Right atrium auricular region (tissue), 2 donors: Measurements from ENCODE around the gene KRTAP29-1. TPM values are rescaled to one million over a fixed set of nuclear protein-coding genes. Genes with fewer than 3 reads are reported as not detected.
"Not testable (repeated sequence)": the region's sequence is repeated elsewhere in the genome, so short reads cannot be mapped to it uniquely, and the experiment has no call there.

Source experiments
- DNase-seq: peaks from one replicate; pipeline ENCODE4 v3.0.0-alpha.2; 2019; ENCODE audit warnings: low spot score
- H3K27ac ChIP-seq, 2 donors: fragments of 200-600 bp; sonication (generic); 1 replicate in 1 of 2; 2 replicates in 1 of 2; pipeline ENCODE4 v1.5.1; 2016 to 2019
- H3K27me3 ChIP-seq, 2 donors: fragments of 200-600 bp; sonication (generic); one replicate each; pipeline versions ENCODE4 v1.5.1 to v1.6.0; 2017 to 2019
- H3K36me3 ChIP-seq: fragments of 200-600 bp; sonication (generic); one replicate; pipeline ENCODE4 v1.5.1; 2016
- H3K4me1 ChIP-seq, 2 donors: fragments of 200-600 bp; sonication (generic); one replicate each; pipeline versions ENCODE4 v1.5.1 to v1.6.0; 2017 to 2019
- H3K4me3 ChIP-seq, 2 donors: fragments of 200-600 bp; sonication (generic); 1 replicate in 1 of 2; 2 replicates in 1 of 2; pipeline ENCODE4 v1.5.1; 2017 to 2019; ENCODE audit warnings: mild to moderate bottlenecking in 1 of 2, moderate library complexity in 1 of 2
- H3K9me3 ChIP-seq, 2 donors: fragments of 200-600 bp; sonication (generic); one replicate each; pipeline ENCODE4 v1.5.1; 2019
- total RNA-seq, 2 donors: library from RNA; depleted of rRNA; stranded (reverse); fragments of >200 nt; gene quantifications; one replicate each; pipeline ENCODE4 v1.1.0, GENCODE V29; 2016
- TF ChIP-seq, protein P1 (sequence below), 2 donors: fragments of 200-600 bp; sonication (generic); IDR thresholded peaks; one replicate each; pipeline ENCODE4 v1.5.1; 2019; ENCODE audit warnings: antibody characterized with exemption in 2 of 2

KRTAP29-1 gene
- total RNA-seq, 2 donors from 2014 or later: not detected

- DNase-seq: no peak
- H3K9me3 ChIP-seq: no peaks in the 10 kb centered on the region
- no peak overlapping the region for H3K4me3 ChIP-seq
- H3K27me3 ChIP-seq: no peaks in the 10 kb centered on the region
- H3K36me3 ChIP-seq: no peaks in the 10 kb centered on the region
- no peak overlapping the region for H3K27ac ChIP-seq
- TF ChIP-seq, protein P1, sequence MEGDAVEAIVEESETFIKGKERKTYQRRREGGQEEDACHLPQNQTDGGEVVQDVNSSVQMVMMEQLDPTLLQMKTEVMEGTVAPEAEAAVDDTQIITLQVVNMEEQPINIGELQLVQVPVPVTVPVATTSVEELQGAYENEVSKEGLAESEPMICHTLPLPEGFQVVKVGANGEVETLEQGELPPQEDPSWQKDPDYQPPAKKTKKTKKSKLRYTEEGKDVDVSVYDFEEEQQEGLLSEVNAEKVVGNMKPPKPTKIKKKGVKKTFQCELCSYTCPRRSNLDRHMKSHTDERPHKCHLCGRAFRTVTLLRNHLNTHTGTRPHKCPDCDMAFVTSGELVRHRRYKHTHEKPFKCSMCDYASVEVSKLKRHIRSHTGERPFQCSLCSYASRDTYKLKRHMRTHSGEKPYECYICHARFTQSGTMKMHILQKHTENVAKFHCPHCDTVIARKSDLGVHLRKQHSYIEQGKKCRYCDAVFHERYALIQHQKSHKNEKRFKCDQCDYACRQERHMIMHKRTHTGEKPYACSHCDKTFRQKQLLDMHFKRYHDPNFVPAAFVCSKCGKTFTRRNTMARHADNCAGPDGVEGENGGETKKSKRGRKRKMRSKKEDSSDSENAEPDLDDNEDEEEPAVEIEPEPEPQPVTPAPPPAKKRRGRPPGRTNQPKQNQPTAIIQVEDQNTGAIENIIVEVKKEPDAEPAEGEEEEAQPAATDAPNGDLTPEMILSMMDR (IDR thresholded peaks at IDR 0.05): no peak
- H3K4me1 ChIP-seq: no peaks in the 10 kb centered on the region
Measured at GRCh38 chr17:41278176-41278955, 24.3 kb downstream of the KRTAP29-1 start.

GRCh38 chr17:41275648-41276190 lies 26.9 kb downstream of the KRTAP29-1 start, which contains the start of gene KRTAP9-7:
TSS of gene KRTAP9-7 (plus strand) at chr17:41275698. CDS start at chr17:41275698, 0 bp downstream.
- DNase-seq, H3K36me3 ChIP-seq, H3K27ac ChIP-seq, H3K4me3 ChIP-seq, H3K27me3 ChIP-seq, H3K4me1 ChIP-seq, H3K9me3 ChIP-seq: not testable (repeated sequence)

DNA sequence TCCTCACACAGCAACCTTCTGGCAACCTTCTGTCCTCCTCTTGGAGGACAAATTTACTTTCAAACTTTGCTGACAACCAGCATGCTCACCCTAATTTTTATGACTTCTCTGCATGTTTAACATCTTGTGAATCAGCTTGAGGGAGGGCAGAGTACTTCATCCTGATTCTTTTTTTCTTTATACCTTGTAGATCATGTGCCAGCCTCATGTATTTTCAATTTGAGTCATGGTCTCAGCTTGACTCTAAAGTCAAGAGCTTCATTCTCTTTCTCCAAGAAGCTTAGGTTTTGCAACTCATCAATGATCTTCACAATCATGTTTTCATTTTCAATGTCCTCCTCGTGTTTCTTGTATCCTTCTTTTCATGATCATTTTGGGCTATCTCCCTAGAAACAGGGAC lies 30.8 kb downstream of the KRTAP29-1 start:
- no peak overlapping the region for H3K27ac ChIP-seq
- H3K4me3 ChIP-seq: no peak overlapping the region
- H3K36me3 ChIP-seq: no peaks in the 10 kb centered on the region
- H3K9me3 ChIP-seq: no peaks in the 10 kb centered on the region
- no peak for DNase-seq
- no peaks in the 10 kb centered on the region for H3K4me1 ChIP-seq
- TF ChIP-seq, protein P1 (IDR thresholded peaks at IDR 0.05): no peak
- no peaks in the 10 kb centered on the region for H3K27me3 ChIP-seq

DNA sequence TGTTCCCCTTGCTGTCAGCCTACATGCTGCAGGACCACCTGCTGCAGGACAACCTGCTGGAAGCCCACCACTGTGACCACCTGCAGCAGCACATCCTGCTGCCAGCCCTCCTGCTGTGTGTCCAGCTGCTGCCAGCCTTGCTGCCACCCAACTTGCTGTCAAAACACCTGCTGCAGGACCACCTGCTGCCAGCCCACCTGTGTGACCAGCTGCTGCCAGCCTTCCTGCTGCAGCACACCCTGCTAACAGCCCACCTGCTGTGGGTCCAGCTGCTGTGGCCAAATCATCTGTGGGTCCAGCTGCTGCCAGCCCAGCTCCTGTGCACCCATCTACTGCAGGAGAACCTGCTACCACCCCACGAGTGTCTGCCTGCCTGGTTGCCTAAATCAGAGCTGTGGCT lies 31.3 kb downstream of the KRTAP29-1 start:
- not testable (repeated sequence) for H3K4me1 ChIP-seq, DNase-seq, H3K36me3 ChIP-seq, H3K9me3 ChIP-seq, H3K27me3 ChIP-seq, H3K4me3 ChIP-seq, H3K27ac ChIP-seq

DNA sequence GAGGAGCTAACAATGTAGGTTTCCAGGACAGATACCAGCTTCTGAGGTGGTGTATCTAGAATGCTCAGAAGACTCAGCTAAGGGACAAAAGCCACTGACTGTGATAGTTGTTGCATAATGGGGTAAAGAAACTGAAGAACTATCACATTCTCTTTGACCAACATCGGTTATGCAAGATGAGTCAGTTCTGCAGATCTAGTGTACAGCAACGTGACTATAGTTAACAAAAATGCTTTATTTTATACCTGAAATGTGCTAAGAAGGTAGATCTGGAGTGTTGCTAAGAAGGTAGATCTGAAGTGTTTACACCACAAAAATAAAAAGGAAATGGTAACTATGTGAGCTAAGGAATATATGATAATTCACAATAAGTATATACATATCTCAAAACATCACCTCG lies 34.9 kb downstream of the KRTAP29-1 start:
- Histone ChIP-seq H3K4me3 (no peak overlapping the region), H3K27me3 (no peaks in the 10 kb centered on the region), H3K36me3 (no peaks in the 10 kb centered on the region), H3K4me1 (no peaks in the 10 kb centered on the region), H3K27ac (no peak overlapping the region), H3K9me3 (no peaks in the 10 kb centered on the region)
- TF ChIP-seq, protein P1 (IDR thresholded peaks at IDR 0.05): no peak
- no peak for DNase-seq

DNA sequence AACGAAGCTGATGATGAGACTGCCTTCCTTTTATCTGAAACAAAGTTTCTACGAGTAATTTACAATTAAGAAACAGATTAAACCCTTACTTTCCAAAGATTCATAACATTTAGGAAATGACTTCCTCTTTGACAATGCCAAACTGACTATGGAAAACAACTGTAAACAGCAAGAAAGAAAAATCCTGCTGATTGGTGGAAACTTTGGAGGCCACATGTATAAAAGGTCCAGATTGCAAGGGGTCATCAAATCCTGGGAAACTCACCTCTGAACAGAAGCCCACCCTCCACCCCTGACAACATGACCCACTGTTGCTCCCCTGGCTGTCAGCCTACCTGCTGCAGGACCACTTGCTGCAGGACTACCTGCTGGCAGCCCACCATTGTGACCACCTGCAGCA lies 37.6 kb downstream of the KRTAP29-1 start, which contains the start of gene KRTAP9-6:
TSS of gene KRTAP9-6 (plus strand) at position 301 of the 400 bp plus-strand sequence. CDS start at position 301, 0 bp downstream.
- Histone ChIP-seq H3K36me3 (no peaks in the 10 kb centered on the region), H3K27ac (no peak within 1 kb of the TSS), H3K4me3 (no peak within 1 kb of the TSS), H3K9me3 (no peaks in the 10 kb centered on the region), H3K27me3 (no peaks in the 10 kb centered on the region), H3K4me1 (no peaks in the 10 kb centered on the region)
- no peak for DNase-seq
- TF ChIP-seq, protein P1 (IDR thresholded peaks at IDR 0.05): no peak
